GM12873 (cell line): ENCODE results near the gene CP.

Experiments
- TF ChIP-seq, protein P1 (sequence below): IDR thresholded peaks from 2 replicates; pipeline ENCODE4 v1.5.1; 2012; ENCODE audit warnings: low read depth, mild to moderate bottlenecking, moderate library complexity, low read length, control low read depth; ENCODE audit not compliant: insufficient read depth; ENCODE audit errors: missing control alignments

Gene CP

DNA sequence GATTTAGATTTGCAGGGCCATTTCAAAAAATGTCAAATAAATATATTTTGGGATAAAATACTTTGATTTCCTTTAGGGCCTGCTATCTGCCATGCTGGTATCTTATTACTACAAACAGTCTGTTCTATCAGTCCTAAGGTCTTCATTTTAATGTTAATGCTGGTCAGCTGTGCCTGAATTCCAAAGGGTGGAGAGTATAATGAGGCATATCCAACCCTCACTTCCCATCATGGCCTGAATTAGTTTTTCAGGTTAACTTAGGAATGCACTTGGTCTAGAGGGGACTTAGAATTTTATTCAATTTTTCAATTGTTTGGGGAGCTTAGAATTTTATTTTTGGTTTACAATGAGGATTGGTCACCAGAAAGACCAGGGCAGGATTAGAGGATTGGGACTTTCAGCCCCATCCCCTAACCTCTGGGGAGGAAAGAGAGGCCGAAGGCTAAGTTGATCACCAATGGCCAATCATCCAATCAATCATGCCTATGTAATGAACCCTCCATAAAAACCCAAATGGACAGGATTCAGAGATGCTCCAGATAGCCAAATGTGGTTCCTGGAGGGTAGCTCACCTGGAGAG is 17.8 kb upstream of the CP start:
- TF ChIP-seq, protein P1, sequence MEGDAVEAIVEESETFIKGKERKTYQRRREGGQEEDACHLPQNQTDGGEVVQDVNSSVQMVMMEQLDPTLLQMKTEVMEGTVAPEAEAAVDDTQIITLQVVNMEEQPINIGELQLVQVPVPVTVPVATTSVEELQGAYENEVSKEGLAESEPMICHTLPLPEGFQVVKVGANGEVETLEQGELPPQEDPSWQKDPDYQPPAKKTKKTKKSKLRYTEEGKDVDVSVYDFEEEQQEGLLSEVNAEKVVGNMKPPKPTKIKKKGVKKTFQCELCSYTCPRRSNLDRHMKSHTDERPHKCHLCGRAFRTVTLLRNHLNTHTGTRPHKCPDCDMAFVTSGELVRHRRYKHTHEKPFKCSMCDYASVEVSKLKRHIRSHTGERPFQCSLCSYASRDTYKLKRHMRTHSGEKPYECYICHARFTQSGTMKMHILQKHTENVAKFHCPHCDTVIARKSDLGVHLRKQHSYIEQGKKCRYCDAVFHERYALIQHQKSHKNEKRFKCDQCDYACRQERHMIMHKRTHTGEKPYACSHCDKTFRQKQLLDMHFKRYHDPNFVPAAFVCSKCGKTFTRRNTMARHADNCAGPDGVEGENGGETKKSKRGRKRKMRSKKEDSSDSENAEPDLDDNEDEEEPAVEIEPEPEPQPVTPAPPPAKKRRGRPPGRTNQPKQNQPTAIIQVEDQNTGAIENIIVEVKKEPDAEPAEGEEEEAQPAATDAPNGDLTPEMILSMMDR, result no peak

DNA sequence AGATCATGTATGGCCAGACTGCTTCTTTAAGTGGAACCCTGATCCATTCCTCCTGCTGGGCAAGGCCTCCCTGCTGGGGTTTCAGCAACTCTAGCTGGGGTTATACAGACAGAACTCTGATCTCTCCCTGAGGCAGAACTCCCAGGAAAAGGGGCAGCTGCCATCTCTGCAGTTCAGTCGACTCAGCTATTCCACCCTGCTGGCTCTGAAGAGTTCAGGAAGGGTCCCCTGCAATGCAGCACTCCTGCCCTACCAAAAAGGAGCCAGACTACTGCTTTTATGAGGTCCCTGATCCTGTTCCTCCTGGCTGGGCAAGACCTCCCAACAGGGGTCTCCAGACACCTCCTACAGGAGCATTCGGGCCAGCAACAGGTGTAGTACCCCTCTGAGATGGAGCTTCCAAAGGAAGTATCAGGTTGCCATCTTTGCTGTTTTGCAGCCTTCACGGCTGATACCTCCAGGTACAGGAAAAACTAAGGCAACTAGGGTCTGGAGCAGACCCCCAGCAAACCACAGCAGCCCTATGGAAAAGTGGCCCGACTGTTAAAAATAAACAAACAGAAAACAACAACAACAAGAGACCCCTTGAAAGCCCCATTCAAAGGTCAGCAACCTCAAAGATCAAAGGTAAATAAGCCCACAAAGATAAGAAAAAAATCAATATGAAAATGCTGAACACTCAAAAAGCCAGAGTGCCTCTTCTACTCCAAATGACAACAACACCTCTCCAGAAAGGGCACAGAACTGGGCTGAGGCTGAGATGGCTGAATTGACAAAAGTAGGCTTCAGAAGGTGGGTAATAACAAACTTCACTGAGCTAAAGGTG is 14.2 kb upstream of the CP start:
- TF ChIP-seq, protein P1, result no peak

DNA sequence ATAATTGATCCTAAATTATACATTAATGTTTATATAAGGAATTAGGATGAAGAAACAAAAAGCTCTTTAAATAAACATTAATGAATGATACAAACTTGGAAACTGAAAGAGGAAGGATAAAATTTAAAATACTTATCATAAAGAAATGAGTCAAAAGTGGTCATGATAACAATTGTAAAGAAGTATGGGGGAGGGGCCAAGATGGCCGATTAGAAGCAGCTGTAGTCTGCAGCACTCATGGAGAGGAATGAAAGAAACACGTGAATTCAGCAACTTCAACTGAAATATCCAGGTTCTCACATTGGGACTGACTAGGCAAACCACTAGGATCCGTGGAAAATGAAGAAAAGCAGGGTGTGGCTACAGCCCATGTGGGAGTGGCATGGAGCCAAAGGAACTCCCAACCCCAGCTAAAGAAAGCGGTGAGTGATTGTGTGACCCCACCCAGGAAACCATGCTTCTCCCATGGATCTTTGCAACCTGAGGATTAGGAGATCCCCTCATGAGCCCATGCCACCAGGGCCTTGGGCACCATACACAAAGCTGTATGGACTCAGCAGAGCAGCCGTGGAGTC is 13.1 kb upstream of the CP start:
- TF ChIP-seq, protein P1, result no peak

DNA sequence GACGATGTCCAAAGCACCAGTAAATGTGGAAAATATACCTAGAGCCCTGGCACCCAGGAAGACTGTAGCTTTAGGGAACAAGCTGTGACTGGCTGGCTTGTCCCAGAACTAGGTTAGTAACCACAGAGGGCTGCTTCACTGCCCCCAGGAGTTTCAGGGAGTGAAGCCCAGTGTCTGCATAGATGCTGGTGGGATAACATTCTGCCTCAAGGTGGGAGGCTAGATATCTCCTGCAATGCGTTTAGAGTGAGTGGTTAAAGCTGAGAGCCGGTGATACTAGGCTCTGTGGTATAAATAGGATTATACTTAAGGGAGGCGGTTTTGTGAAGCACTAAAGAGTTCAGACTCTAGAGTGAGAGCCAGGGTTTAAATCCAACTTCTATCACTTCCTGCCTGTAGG is 11.7 kb upstream of the CP start:
- TF ChIP-seq, protein P1, result no peak

DNA sequence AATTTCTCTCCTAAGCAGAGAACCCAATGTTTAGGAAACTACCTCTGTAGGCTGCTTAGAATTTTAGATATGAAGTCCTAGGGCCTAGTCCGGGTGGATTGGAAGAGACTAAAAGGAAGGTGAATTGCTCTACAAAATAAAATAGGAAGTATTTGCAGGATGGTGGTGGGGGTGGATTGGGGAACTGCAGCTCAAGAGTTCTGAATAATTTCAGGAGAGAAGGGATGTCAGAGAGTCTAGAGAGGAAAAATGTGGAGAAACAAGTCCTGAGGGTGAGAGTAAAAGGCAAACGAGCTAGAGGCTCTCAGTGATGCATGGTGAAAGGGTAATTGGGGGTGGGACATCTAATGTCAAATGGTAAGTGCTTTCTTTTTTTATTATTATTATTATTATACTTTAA is 10.2 kb upstream of the CP start:
- TF ChIP-seq, protein P1, result no peak

DNA sequence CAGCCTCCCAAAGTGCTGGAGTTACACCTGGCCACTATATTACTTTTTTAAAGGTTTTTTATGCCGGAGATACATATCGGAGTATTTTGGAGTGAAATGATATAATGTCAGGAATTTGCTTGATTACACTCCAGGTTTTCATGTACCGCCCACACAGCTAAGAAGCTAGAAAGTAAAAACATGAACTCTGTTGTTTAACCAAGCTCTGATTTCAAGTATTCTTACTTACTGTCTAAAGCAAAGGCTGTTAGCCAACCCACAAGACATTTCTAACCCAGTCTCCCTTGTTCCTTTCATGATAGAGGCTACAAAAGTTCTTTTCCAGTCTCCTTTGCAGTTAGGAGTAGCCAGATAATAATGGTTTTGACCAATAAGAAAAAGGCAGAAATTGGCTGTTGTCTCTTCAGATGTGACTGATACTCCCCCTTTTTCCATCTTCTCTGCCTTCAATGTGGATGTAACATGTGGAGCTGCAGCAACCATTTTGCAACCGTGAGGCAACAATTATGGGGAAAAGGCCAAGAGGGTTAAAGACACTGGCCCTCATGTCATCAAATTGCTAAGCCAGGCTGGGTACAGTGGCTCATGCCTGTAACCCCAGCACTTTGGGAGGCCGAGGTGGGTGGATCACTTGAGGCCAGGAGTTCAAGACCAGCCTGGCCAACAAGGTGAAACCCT is 6.1 kb upstream of the CP start:
- TF ChIP-seq, protein P1, result no peak

DNA sequence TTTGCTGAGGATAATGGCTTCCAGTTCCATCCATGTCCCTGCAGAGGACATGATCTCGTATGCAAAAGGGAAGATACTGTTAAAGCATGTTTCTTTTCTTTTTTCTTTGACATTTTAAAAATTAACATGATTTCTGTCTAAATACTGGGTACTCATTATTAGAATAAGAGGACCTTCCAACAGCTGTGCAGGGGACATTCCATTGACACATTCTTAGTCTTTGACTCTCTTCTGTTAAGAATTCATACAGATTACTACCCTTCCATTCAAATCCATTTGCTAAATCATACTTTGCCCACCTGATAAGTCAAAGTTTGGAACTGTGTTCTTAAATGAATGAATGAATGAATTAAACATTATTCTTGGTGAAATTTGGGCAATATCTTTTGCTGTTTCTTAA is 5.1 kb upstream of the CP start:
- TF ChIP-seq, protein P1, result no peak
